PFSK-1 (cell line): ENCODE data around the gene CEP350.

Source experiments
- POLR2AphosphoS5 ChIP-seq: IDR thresholded peaks from 2 replicates; pipeline ENCODE4 v1.6.1; 2012; ENCODE audit warnings: low read depth, mild to moderate bottlenecking, control low read depth, low read length, moderate library complexity
- TAF1 ChIP-seq: IDR thresholded peaks from 2 replicates; pipeline ENCODE4 v1.6.1; 2012; ENCODE audit warnings: low read length, control low read depth, borderline replicate concordance; ENCODE audit not compliant: insufficient read depth

GRCh38 chr1:180114396-180114945 is 159.9 kb downstream of the CEP350 start:
- TF ChIP-seq TAF1 (no peak), POLR2AphosphoS5 (no peak)
